Nucleus accumbens (tissue), 56 donors: Measurements from ENCODE around the gene LSS.
A peak's percentile ranks its signal among the peaks of the same experiment; 100 is the strongest.
"Not testable (repeated sequence)": the region's sequence is repeated elsewhere in the genome, so short reads cannot be mapped to it uniquely, and the experiment has no call there.

Experiments
- DNase-seq, 56 donors: peaks; one replicate each; lab custom pipeline; 2025; lab: John Stamatoyannopoulos, UW

Gene LSS

GRCh38 chr21:46157987-46158451 is 70.6 kb downstream of the LSS start:
- no peak for DNase-seq

- DNase-seq: no peak
Observed at GRCh38 chr21:46157396-46157986, 71.1 kb downstream of the LSS start.

GRCh38 chr21:46156678-46157077 is 71.9 kb downstream of the LSS start:
- DNase-seq: no peak

GRCh38 chr21:46156378-46156645 is 72.3 kb downstream of the LSS start:
- DNase-seq: no peak

- no peak for DNase-seq
Observed at GRCh38 chr21:46155514-46156377, 72.8 kb downstream of the LSS start, which contains the start of gene FTCD. FTCD (minus strand) TSS chr21:46155579; CDS start chr21:46155523, 56 bp downstream.

GRCh38 chr21:46154955-46155513 is 73.5 kb downstream of the LSS start:
- no peak for DNase-seq

- no peak for DNase-seq
Observed at GRCh38 chr21:46154155-46154954, 74.2 kb downstream of the LSS start.

DNA sequence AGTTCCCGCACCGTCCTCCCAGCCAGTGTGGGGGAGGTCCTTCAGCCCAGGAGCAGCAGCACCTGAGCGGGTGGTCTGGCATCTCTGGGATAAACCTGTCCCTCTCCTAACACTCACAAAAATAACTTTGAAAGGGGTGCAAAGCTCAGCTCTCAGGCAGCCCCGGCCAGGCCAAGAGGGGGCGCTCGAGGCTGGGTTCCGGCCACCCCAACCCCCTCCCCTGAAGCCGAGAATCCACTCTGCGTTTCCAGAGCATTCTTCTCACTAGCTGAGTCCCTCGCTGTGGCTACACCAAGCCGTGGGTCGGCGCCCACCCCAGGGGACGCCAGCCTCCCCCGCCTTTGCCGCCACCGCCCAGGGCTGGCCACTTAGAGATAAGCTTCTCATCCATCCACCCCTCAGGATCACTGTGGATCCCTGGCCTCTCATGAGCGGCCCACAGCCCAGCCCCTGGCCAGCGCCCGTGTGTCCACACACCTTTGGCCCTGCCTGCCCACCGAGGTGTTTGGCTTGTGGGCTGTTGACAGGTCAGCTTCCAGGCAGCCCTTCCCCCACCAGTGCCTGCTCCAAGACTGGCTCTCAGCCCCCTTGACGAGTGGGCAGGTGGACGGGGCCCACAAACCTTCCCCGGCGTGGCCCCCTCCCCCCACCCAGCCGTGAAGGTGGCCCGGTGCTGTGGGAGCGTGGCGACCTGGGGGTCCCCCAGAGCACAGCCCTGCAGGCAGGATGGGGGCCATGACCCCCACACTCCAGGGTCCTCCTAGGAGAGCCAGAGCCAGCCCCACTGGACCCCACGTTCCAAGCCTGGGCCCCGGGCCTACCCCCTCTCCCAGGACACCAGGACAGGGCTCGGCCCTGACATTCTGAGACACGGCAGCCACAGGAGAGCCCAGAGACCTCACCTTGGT is 75.1 kb downstream of the LSS start:
- DNase-seq: peak in 18 of 56 donors; percentile 12 to 59 (median 32)

GRCh38 chr21:46152927-46153246 is 75.7 kb downstream of the LSS start:
- DNase-seq: no peak

- DNase-seq: no peak
Observed at GRCh38 chr21:46151989-46152926, 76.3 kb downstream of the LSS start.

DNA sequence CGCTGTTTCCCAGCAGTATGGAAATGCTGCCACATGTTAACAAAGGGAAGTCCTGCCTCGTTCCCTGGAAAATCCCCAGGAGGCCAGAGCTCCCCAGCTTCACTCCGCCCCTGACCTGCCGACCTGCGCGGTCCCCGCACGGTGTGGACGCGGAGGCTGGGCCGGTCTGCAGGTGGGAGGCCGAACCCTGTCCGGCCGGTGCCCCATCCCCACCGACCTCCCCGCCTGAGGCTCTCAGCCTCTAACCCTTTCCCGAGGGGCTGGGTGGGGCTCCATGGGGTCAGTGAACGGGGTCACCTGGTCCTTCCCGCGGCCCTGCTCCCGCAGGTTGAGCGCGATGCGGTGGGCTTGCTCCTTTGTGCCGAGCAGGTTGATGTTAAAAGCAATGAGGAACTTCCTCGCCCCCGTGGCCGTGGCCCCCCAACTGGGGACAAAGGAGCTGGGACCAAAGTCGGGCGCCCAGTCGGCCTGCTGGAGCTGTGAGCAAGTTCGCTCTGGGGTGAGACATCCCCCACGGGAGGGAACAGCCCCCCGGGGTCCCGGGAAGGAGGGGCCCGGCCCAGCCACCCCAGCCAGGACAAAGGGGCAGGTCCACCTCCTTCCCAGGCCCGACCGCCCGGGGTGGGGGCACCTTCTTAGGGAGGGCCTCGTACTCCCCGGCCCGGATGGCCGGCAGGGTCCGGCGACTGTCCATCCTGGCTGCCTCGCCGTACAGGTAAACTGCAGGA is 77.1 kb downstream of the LSS start:
- no peak for DNase-seq

- peak in 6 of 56 donors; percentile 14 to 22 (median 18) for DNase-seq
Observed at GRCh38 chr21:46150491-46151121, 78.0 kb downstream of the LSS start.

- DNase-seq: no peak
Observed at GRCh38 chr21:46150073-46150472, 78.5 kb downstream of the LSS start.

DNA sequence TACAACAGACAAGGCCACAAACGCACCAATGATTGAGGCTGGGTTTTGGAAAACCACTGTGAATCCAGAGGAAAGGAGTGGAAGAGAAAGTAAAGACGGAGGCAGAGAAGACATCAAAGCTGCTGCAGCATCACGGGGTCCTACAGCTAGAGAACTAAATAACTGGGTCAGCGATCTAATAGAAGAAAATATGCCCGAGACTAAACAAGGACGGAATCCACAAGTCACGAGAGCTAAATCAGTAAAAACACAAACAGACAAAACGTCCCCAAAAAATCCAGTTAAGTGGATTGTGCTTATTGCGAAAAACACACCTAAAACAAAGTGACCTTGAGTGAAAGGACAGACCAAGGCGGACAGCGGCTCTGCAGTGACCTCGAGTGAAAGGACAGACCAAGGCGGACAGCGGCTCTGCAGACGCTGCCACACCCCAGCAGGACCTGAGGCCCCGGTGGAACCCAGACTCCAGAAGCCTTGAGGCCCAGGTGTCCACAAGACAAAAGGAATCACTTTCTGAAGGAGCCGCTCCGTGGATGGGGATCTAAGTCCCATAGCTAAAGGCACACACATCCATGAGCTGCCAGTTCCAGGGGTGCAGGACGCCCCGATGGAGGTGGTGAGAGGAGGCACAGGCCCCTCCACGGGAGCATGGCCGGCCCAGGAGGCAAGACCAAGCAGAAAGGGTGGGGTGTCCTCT is 79.2 kb downstream of the LSS start:
- no peak for DNase-seq

GRCh38 chr21:46148106-46148505 is 80.5 kb downstream of the LSS start:
- no peak for DNase-seq

GRCh38 chr21:46147429-46147828 is 81.1 kb downstream of the LSS start:
- DNase-seq: not testable (repeated sequence)

- DNase-seq: no peak
Observed at GRCh38 chr21:46146856-46147255, 81.7 kb downstream of the LSS start.
